GM18499 (cell line): Measurements from ENCODE around the gene CD74.
A peak's percentile ranks its signal among the peaks of the same experiment; 100 is the strongest.
"Not testable (repeated sequence)": the region's sequence is repeated elsewhere in the genome, so short reads cannot be mapped to it uniquely, and the experiment has no call there.

Experiments used
- ATAC-seq: cut with Tn5 transposase; IDR thresholded peaks from one replicate; pipeline ENCODE4 v1.9.1; 2021; ENCODE audit warnings: moderate number of reproducible peaks; ENCODE audit not compliant: insufficient read depth, unreplicated experiment

CD74 gene

DNA sequence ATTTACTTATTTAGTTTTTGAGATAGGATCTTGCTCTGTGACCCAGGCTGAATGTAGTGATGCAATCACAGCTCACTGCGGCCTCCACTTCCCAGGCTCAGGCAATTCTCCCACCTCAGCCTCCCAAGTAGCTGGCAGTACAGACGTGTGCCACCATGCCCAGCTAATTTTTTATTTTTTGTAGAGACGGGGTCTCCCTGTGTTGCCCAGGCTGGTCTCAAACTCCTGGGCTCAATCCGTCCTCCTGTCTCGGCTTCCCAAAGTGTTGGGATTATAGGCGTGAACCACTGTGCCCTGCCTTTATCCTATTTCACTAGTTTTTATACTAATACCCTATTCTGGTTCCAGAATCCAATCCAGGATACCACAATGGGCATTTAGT, 30.0 kb upstream of the CD74 start:
- no peak for ATAC-seq

DNA sequence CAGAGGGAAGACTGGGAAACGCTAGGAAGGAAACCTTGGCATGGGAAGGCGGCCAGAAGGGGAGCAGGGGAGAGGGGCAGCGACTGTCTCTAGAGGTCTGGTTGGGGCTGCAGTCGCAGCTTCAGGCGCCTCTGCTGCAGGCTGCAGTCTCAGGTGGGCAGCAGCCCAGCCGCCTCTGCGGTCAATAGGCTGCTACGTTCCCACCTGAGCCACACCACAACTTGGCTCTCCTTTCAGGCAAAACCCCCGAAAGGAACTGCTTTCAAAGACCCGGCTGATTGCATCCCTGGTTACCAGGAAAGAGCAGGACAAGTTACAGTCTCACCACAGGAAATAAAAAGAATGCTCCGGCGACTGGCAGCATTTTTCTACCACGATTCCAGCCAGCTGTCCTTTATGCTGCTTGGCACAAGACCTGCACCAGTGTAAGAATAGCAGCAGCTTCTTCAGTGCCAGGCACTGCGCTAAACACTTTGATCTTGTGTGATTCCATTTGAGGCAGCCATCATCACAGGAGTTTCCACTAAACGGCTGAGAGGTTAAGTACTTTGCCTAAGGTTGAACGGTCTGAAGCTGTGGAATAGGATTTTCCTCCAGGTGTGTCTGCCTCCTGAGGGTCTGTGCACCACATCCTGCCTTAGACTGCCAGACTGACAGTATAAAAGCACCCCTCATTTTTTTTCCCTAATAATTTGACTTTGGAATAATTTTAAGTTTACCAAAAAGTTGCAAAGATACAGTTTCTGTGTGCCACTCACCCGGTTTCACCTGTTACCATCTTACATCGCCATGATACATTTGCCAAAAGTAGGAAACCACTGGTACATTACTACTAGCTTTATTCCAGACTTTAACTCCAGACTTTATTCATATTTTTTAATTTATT, 29.3 kb upstream of the CD74 start:
- ATAC-seq: no peak

DNA sequence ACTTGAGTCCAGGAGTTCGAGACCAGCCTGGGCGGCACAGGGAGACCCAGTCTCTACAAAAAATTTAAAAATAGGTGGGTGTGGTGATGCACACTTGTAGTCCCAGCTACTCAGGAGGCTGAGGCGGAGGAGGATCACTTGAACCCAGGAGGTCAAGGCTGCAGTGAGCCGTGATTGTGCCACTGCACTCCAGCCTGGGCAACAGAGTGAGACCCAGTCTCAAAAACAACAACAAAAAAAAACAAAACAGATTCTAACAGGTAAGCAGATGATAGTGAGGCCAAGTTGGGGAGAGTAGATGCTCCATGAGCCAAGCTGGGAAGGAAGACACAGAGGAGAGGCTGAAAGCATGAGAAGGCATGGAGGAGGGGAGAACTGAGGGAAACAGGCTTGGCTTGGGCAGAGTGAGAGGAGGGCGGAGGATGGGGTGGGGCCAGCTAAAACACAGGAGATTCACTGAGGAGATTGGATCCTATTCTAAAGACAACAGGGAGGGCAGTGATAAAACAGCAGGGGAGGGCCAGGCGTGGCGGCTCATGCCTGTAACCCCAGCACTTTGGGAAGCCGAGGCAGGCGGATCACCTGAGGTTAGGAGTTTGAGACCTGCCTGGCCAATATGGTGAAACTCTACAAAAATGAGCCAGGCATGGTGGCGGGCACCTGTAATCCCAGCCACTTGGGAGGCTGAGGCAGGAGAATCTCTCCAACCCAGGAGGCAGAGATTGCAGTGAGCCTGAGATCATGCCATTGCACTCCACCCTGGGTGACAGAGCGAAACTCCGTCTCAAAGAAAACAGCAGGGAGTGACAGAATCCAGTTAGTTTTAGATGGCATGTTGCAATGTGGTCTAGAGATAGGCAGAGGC, 28.5 kb upstream of the CD74 start:
- ATAC-seq: no peak

DNA sequence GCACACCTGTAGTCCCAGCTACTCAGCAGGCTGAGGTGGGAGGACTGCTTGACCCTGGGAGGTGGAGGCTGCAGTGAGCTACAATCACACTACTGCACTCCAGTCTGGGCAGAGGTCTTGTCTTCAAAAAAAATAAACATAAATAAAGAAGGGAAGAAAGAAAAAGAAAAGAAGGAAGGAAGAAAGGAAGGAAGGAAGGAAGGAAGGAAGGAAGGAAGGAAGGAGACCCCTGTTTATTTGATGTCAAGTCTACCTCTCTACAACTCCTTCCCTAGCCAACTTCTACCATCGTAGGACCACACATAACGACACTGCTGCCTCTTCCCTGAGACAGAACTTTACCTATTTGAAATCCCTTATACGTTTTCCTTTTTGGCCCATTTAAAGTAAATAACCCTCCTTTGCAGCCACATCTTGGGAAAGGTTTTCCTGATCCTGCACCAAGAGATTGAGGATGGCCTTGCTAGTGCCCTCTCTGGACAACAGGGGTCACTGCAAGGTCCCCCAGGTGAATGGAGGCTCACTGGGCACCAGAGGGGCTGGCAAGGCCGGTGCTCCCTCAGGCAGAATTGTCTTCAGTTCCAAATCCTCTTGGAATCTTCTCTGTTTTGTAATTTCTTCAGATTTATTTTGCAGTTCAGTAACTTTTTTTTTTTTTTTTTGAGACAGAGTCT, 26.3 kb upstream of the CD74 start:
- ATAC-seq: no peak

DNA sequence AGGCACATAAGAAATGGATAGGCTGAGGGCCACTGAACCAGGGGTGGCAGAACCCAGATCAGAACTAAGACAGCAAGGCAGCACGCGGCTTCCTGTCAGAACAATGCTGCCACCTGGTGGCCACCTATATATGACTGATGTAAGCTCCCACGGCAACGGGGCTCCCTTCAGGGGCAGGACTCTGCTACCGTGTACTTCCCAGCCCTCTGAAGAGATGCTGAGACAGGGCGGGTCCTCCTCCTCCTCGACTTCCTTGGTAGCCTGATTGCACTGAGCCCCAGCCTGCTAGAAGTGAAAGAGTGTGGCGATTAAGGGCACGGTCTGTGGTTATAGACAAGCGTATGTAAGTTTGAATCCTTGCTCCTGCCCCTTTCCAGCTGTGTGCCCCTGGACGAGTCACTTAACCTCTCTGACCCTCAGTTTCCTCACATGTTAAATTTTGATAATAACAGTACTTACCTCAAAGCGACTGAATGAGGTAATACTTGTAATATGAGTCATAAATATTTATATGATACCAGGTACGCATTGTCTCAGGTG, 23.5 kb upstream of the CD74 start:
- ATAC-seq: peak; percentile 89

DNA sequence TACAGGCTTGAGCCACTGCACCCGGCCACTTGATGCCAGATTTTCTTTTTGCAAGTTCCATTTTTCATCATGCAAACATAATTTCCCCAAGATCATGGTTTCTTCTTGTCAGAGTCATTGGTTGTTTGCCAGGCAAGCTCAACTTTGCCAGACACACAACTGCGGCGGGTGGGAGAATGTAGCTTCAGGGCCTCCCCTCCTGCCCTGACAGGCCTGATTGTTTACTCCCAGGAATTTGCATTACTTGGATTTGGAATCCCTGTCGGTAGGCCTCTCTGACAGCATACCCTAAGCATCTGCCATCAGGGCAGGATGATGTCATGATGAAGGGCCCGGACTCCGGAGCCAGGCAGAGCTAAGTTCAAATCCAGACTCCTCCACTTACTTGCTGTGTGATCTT, 21.8 kb upstream of the CD74 start:
- no peak for ATAC-seq

DNA sequence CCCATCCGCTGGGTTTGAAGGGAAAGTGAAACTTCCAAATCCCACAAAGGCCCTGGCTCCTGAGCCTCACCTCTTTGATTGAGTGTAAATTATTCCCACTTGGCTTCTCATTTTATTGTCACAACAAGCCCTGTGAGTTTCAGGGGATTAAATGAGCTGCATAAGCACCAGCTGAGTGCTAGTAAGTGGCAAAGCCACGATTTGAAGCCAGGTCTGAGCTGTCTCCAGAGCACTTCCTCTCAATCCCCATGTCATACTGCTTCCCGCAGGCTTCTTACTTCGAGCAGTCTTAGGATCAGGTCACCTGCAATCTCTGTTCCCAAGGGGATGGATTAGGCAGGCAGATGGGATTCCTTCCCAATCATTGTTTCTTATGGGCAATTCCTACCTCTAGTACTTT, 18.9 kb upstream of the CD74 start:
- ATAC-seq: no peak

DNA sequence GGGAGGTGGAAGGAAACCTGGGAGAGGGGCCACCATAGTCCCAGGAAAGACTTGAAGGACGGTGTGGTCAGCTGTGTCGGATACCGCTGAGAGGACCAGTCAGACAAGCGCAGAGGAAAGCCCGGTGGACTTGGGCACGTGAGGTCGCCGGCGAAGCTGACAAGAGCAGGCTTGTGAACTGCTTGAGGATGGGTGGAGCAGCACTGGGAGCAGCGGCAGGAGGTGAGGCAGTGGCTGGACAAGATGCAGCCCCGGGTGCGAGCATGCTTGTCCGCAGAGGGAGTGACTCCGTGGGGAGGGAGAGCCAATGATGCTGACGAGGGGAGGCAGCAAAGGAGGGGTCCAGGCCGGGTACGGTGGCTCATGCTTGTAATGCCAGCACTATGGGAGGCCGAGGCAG, 18.3 kb upstream of the CD74 start:
- ATAC-seq: no peak

DNA sequence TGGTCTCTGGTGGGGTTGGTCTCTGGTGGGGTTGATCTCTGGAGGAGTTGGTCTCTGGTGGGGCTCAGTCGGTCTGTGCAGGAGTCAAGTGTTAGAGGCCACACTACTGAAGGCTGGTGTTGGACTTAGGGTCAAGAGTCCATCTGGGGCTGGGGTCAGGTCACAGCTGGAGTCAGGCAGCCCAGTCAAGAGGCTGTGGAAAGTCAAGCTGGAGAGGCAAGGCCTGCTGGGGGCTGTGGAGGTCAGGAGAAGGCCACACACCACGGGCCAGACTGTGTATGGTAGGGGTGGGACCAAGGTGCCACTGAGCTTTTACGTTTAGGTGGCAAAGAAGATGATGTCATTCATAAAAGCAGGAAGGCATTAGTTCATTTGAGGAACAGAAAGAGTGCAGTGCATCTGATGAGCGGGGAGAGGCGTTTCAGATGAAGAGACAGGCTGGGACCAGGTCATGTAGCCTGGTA, 16.7 kb upstream of the CD74 start:
- ATAC-seq: no peak

DNA sequence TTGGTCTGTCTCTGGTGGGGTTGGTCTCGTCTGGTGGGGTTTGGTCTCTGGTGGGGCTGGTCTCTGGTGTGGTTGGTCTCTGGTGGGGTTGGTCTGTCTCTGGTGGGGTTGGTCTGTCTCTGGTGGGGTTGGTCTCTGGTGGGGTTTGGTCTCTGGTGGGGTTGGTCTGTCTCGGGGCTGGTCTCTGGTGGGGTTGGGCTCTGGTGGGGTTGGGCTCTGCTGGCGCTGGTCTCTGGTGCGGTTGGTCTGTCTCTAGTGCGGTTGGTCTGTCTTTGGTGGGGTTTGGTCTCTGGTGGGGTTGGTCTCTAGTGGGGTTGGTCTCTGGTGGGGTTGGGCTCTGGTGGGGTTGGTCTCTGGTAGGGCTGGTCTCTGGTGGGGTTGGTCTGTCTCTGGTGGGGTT, 16.3 kb upstream of the CD74 start:
- ATAC-seq: no peak

DNA sequence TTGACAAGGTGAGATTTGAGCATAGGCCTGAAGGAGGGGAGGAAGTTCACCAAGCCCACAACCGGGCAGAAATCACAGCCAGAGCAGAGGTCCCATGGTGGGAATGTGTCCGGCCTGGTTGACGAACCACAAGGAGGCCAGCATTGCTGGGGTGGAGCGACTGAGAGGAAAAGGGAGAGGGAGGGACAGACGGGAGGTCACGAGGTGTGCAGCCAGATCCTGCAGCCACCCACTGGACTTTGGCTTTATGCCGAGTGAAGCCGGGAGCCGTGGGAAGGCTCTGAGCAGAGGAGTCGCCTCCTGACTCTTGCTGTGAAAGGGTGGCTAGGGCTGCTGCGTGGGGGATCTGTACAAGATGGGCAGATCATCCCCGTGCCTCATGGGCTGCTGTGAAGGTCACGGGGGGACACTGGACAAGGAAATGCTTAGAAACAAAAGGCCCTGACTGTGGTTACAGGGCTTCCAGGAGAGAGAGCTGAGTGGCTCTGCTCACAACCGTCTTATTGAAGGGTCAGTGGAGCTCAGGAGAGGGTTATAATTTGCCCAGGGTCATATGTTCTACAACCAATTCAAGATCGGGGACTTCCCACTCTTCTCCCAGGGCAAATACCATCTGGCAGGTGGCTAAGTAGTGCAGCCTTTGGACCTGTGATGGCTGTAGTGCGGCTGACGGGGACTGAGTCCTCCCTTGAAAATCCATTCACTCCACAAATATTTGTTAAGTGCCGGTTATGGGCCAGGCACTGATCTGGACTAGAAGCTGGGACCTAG, 15.6 kb upstream of the CD74 start:
- no peak for ATAC-seq

DNA sequence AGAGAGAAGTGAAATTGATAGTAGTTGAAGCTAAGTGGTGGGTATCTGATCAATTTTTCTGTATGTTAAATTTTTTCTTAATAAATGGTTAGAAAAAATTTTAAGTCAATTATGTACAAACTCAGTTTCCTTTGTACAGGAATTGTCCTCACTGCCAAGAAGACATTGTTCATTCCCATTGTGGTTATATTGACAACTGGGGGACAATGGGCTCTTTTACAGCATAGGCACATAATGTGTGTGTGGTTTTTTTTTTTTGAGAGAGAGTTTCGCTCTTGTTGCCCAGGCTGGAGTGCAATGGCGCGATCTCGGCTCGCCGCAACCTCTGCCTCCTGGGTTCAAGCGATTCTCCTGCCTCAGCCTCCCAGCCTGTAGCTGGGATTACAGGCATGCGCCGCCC, 13.5 kb upstream of the CD74 start:
- ATAC-seq: not testable (repeated sequence)

DNA sequence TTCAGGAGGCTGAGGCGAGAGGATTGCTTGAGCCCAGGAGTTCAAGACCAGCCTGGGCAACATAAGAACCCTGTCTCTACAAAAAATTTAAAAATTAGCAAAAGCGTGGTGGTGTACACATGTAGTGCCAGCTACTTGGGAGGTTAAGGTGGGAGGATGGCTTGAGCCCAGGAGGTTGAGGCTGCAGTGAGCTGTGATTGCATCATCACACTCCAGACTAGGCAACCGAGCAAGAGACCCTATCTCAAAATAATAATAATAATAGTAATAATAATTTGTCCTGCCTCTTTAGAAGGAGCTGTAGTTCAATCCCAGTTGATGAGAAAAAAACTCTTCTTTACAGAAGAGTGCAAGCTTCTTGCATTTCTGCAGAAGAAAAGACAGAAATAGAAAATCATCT, 10.0 kb upstream of the CD74 start:
- ATAC-seq: no peak

DNA sequence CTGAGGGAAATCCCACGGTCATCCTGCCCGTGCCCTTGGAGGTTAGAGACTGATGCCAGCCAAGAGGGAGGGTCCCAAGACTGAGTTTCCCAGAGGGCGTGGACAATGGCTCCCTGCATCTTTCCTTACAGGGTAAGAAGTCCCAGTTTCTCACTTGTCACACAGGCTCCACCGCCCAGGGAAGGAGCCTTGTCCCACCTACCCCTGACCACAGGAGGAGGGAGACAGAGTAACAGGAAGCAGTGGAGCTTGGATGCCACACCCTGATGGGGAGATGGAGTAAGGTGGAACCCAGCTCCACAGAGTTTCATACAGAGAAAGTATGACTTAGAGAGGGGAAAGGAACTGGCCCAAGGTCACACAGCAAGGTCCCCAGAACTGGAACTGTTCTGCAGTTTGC, 9.4 kb upstream of the CD74 start:
- ATAC-seq: no peak

DNA sequence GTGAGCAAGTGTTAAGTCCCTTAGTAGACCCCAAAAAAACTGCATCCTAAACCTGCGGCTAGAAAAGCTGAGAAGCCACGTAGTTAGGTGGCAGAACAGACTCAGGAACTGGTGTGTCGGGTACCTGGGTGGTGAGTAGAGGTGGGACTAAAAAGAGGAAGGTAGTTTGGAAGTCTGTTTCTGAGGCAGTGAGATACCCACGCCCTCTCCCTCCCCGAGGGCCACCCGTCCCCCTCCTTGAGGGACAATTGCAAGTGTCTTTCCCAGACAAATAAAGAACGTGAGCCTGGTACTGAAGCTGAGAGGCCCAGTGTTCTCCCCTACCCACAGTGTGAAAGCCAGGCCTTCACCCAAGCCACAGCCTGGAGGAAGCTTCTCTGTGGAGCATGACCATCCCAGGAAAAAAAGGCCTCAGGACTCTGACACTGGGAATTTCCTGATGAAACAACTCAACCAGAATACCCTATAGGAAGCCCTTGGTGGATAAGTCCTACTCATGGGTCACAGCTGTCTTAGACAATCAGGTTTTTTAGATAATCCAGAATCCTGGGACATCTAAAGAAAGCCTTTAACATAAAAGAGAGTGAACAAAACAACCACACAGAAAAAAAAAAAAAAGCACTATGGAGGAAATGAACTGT, 7.0 kb upstream of the CD74 start:
- ATAC-seq: no peak

DNA sequence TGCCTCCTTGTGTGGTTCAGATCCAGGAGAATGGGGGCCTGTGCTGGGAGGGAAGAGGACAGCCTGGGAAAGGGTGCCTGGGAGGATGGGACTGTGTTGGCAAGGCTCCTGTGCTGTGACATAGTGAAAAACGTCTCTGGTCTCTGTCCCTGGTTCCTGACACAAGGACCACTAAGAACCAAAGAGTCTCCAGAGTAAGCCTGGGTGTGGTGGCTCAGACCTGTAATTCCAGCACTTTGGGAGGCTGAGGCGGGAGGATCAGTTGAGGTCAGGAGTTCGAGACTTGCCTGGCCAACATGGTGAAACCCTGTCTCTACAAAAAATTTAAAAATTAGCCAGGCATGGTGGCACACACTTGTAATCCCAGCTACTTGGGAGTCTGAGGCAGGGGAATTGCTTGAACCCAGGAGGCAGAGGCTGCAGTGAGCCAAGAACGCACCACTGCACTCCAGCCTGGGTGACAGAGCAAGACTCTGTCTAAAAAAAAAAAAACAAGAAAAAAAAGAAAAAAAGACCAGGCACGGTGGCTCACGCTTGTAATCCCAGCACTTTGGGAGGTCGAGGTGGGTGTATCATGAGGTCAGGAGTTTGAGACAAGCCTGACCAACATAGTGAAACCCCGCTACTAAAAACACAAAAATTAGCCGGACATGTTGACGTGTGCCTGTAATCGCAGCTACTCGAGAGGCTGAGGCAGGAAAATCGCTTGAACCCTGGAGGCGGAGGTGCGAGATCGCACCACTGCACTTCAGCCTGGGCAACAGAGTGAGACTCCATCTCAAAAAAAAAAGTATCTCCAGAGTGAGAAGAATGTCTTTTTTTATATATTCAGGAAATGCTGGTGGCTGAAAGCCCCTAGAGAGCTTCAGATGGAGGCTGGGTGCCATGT, 1.4 kb upstream of the CD74 start:
- ATAC-seq: not testable (repeated sequence)

DNA sequence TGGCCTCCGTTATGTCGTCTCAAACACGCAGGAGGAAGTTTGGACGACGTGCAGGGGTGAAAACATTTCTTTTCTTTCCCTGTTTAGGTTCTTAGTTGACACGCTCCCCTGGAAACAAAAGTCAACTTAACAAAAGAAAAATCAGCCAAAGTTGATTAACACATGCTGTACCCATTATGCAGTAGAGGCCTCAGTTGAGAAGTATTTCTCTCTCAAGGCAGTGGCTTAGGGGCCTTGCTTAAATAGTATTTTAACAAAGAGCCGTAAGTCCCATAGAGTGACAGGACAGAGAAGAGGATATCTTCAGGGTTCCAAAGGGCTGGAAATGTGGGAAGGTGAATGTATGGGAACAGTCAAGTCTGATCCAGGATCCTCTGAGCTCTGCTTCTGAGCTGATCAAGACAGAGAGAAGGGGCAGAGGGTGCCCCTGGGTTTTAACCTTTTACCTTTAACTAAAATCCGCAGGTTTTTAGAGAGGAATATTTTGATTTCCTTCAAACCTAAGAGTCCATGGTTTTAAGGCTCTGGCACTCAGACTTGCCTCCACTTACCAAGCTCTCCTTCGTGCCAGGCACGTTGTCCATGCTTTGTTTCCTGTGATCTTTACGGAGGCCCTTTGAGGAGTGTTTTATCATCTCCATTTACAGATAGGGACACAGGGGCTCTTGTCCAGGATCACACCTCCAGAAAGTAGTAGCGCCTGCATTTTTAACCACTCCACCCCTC, 629 bp upstream of the CD74 start:
- ATAC-seq: no peak
